Upper lobe of right lung (tissue), 1 donor: ENCODE measurements around the gene PRR20G. TPM values are rescaled to one million over a fixed set of nuclear protein-coding genes. Genes with fewer than 3 reads are reported as not detected.

Experiments used
- ATAC-seq: fragments of 200-7000 bp; cut with Tn5 transposase; one replicate; pipeline ENCODE4 v1.9.1; 2020; ENCODE audit warnings: mild to moderate bottlenecking, moderate library complexity
- DNase-seq: peaks from one replicate; pipeline ENCODE4 v3.0.0-alpha.2; 2020
- H3K27ac ChIP-seq: fragments of 200-600 bp; one replicate; pipeline ENCODE4 v1.8.0; 2022
- H3K27me3 ChIP-seq: fragments of 200-600 bp; one replicate; pipeline ENCODE4 v1.8.0; 2022; ENCODE audit warnings: mild to moderate bottlenecking
- H3K36me3 ChIP-seq: fragments of 200-600 bp; one replicate; pipeline ENCODE4 v1.8.0; 2022
- H3K4me1 ChIP-seq: fragments of 200-600 bp; one replicate; pipeline ENCODE4 v1.8.0; 2022
- H3K4me3 ChIP-seq: fragments of 200-600 bp; one replicate; pipeline ENCODE4 v1.8.0; 2022; ENCODE audit warnings: mild to moderate bottlenecking
- H3K9me3 ChIP-seq: fragments of 200-600 bp; one replicate; pipeline ENCODE4 v1.8.0; 2022
- intact Hi-C: fragments of 100-400 bp; cut with DNase I; formaldehyde crosslinking; loops from one replicate; pipeline ENCODE4 v1.11.0; 2022
- long read RNA-seq: library from polyadenylated mRNA; unstranded; transcript quantifications from one replicate; pipeline ENCODE4 v2.0.0, GENCODE V29; 2021
- total RNA-seq: library from RNA; stranded (reverse); fragmentation: NEBNext Ultra II Directional; extraction: Animal tissue kit (Norgen Biotek cat#: 25700); gene quantifications from one replicate; pipeline ENCODE4 v1.2.1, GENCODE V29; 2021
- TF ChIP-seq, protein P1 (sequence below): fragments of 200-600 bp; IDR thresholded peaks from one replicate; pipeline ENCODE4 v1.8.0; 2022; ENCODE audit warnings: antibody characterized with exemption
- donor health status: DM: no; HTN: yes; CAD: no; lungs with severe emphysema.

PRR20G gene
- total RNA-seq, result not detected
- long read RNA-seq, result 0 reads

DNA sequence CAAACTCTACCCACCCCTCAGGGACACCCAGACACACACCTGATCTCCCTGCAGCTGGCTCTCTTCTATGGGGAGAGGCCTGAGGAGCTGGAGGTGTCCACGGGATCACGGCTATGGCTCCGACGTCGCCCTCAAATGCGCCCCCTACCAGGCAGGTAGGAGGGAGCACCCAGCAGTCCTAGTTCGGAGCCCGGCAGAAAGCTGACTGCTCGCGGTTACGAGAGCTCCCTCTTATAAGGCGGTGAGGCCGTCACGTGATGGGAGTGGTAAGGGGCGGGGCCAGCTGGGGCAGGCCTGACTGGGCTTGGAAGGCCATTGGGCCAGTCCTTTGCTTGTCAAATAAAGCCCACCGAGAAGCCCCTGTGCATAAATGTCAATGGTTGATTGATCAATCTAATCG lies at the start of gene PRR20G:
PRR20G (minus strand) TSS at position 207 of the 400 bp plus-strand sequence. CDS start 681 bp downstream, outside the sequence.
- ATAC-seq (no peak), DNase-seq (no peak)
- Histone ChIP-seq H3K27me3 (no peaks in the 10 kb centered on the region), H3K36me3 (no peaks in the 10 kb centered on the region), H3K27ac (no peak within 1 kb of the TSS), H3K4me1 (no peaks in the 10 kb centered on the region), H3K4me3 (no peak within 1 kb of the TSS), H3K9me3 (no peaks in the 10 kb centered on the region)
- TF ChIP-seq, protein P1, sequence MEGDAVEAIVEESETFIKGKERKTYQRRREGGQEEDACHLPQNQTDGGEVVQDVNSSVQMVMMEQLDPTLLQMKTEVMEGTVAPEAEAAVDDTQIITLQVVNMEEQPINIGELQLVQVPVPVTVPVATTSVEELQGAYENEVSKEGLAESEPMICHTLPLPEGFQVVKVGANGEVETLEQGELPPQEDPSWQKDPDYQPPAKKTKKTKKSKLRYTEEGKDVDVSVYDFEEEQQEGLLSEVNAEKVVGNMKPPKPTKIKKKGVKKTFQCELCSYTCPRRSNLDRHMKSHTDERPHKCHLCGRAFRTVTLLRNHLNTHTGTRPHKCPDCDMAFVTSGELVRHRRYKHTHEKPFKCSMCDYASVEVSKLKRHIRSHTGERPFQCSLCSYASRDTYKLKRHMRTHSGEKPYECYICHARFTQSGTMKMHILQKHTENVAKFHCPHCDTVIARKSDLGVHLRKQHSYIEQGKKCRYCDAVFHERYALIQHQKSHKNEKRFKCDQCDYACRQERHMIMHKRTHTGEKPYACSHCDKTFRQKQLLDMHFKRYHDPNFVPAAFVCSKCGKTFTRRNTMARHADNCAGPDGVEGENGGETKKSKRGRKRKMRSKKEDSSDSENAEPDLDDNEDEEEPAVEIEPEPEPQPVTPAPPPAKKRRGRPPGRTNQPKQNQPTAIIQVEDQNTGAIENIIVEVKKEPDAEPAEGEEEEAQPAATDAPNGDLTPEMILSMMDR, result no peak
- intact Hi-C loops, result no loop called here

- ATAC-seq, result no peak
- H3K4me3 ChIP-seq, result no peak overlapping the region
- DNase-seq, result no peak
- no peaks in the 10 kb centered on the region for H3K4me1 ChIP-seq
- no peaks in the 10 kb centered on the region for H3K36me3 ChIP-seq
- peaks cover 3% of the 10 kb centered on the region for H3K9me3 ChIP-seq
- intact Hi-C loops, result no loop called here
- H3K27me3 ChIP-seq, result peaks cover 22% of the 10 kb centered on the region
- no peak overlapping the region for H3K27ac ChIP-seq
- TF ChIP-seq, protein P1, result no peak
These were observed 49.2 kb upstream of the PRR20G start for GRCh38 chr3:127337001-127337400.

- peaks cover 9% of the 10 kb centered on the region for H3K9me3 ChIP-seq
- ATAC-seq, result no peak
- TF ChIP-seq, protein P1, result no peak
- intact Hi-C loops, result no loop called here
- no peak overlapping the region for H3K4me3 ChIP-seq
- H3K4me1 ChIP-seq, result no peaks in the 10 kb centered on the region
- no peak for DNase-seq
- no peak overlapping the region for H3K27ac ChIP-seq
- peaks cover 22% of the 10 kb centered on the region for H3K27me3 ChIP-seq
- H3K36me3 ChIP-seq, result no peaks in the 10 kb centered on the region
These were observed 48.3 kb upstream of the PRR20G start for GRCh38 chr3:127336101-127336500.

GRCh38 chr3:127330385-127330784 lies 42.5 kb upstream of the PRR20G start:
- no peaks in the 10 kb centered on the region for H3K27me3 ChIP-seq
- no peaks in the 10 kb centered on the region for H3K4me1 ChIP-seq
- no peak overlapping the region for H3K4me3 ChIP-seq
- TF ChIP-seq, protein P1, result no peak
- no peak for ATAC-seq
- no peaks in the 10 kb centered on the region for H3K36me3 ChIP-seq
- intact Hi-C loops, result no loop called here
- no peak overlapping the region for H3K27ac ChIP-seq
- peaks cover 15% of the 10 kb centered on the region for H3K9me3 ChIP-seq
- DNase-seq, result no peak

- no peaks in the 10 kb centered on the region for H3K27me3 ChIP-seq
- no peak overlapping the region for H3K4me3 ChIP-seq
- no peaks in the 10 kb centered on the region for H3K36me3 ChIP-seq
- H3K4me1 ChIP-seq, result no peaks in the 10 kb centered on the region
- H3K9me3 ChIP-seq, result peaks cover 15% of the 10 kb centered on the region
- TF ChIP-seq, protein P1, result no peak
- H3K27ac ChIP-seq, result no peak overlapping the region
- DNase-seq (no peak), ATAC-seq (no peak)
- intact Hi-C loops, result no loop called here
These were observed 41.9 kb upstream of the PRR20G start for GRCh38 chr3:127329631-127330285.
